GM21526 (cell line): ENCODE results near the gene RPTOR.
"Not testable (repeated sequence)": the region's sequence is repeated elsewhere in the genome, so short reads cannot be mapped to it uniquely, and the experiment has no call there.

Experiments used
- ATAC-seq: cut with Tn5 transposase; IDR thresholded peaks from one replicate; pipeline ENCODE4 v1.9.1; 2021; ENCODE audit warnings: moderate library complexity; ENCODE audit not compliant: unreplicated experiment, low FRiP score

The RPTOR gene

DNA sequence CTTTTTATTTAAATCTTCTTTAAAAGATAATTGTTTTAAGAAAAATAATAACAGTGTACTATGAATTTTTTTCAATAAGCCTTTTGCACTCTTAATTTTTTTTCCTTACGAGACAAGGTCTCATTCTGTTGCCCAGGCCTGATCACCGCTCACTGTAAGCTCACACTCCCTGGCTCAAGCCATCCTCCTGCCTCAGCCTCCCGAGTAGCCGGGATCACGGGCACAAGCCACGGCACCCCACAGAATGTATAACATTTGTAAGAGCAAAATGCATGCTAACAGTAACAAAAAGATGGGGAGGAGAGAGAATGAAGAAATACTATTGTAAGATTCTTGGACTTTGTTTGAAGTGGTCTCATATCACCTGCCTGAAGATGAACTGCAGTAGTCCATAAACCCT is 320.1 kb downstream of the RPTOR start:
- no peak for ATAC-seq

DNA sequence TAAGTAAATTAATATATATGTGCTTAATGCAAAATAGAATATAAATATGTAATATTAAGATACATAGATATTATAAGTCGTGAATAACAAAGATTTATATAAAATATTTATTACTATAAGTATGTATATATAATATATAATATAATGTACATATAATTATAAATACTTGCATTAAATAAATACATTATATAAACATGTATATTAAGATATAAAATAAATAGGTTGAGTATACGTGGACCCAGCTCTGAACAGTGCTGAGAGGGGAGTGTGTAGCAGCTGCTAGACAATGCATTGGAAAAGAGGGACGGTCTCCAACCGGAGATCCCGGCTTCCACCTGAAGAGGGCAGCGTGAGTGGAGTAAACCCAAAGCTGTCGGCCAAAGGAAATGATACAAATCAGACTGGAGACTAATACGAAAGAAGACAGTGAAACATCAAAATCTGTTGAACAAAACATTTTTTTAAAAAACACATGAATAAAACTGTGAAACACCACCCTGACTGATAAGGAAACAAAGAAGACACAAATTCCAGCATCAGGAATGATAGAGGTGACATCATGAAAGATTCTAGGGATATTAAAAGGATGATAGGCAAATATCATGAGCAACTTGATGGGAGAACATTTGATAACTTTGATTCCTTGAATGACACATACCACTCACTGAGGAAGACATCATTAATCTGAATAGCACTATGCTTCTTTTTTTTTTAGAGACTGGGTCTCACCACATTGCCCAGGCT is 321.6 kb downstream of the RPTOR start:
- ATAC-seq: no peak

DNA sequence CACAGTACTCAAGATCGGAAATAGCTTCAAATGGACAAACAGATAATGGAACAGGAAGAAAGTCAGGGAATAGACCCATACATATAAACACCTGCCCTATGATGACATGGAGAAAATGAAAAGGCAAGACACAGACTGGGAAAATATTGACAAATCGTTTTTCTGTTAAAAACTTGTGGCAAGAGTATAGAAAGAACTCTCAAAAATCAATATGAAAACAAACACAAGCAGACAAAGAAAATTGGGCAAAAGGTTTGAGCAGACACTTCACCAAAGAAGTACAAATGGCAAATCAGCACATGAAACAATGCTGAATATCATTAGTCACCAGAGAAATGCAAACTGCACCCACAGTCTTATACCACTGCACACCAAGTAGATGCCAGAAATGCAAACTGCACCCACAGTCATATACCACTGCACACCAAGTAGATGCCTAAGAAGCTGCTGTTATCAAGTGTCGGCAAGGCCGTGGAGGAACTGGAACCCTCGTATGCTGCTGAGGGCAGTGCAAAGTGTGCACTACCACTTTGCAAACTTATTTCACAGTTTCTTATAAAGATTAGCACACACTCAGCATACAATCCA is 323.5 kb downstream of the RPTOR start:
- no peak for ATAC-seq

DNA sequence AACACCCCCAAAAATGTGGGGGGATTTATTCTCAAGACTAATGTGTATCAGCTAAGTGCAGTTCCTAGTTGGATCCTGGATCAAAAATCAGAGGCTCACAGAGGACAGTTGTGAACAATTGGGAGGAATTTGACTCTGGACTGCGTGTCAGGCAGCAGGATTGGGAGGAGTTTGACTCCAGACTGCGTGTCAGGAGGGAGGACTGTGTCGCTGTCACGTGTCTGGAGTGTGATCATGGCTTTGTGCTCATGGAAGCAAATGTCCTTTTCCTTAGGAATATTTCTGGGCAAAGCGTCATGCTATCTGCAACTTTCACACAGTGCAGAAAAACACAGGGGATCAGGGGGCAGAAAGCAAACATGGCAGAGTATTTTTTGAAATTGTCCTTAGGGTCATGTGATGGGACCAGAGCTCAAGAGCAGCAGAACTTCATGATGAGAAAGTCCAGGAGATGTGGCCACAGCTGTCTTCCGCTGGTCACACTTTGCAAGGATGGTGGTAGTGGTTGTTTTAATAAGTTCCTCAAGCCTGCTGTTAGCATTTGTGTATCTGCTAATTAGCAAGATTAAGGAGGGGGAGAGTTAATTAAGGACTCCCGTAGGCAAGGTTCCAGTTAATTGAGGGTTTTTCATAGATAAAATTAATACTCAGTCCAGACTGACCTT is 325.0 kb downstream of the RPTOR start:
- ATAC-seq: no peak

DNA sequence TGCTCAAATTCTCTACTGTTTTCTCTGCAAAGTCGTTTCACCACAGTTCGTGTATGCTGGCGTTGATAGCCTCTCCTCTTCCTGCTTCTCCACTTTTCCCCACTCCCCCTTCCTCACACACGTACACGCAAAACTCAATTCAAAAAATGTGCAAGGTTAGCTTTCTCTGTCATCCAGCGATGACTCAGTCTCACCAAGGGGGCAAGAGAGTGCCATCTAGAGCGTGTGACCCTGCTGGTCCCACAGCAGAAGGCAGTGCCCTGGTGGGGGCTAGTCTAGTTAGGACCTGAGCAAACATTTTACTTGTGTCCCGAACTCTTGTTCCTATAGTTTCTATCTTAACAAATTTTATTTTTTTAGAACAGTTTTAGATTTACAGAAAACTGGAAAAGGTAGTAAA is 325.8 kb downstream of the RPTOR start:
- ATAC-seq: no peak

DNA sequence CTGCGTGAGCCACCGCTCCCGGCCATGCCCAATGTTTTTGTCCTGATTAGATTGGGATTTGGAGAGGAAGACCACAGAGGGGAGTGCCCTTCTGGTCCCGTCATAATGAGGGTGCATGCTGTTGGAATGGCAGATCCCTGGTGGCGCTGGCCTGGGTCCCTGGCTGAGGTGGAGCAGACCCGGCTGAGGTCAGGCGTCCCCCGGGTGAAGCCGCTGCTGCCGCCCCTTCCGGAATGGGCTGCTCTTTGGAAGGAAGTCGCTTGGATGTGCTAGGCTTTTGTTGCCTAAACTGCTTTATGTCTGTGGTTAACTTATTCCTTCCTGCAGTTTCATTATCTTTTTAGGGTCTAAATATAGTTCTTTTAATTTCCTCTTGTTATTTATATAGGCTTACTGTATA is 326.7 kb downstream of the RPTOR start:
- ATAC-seq: no peak

DNA sequence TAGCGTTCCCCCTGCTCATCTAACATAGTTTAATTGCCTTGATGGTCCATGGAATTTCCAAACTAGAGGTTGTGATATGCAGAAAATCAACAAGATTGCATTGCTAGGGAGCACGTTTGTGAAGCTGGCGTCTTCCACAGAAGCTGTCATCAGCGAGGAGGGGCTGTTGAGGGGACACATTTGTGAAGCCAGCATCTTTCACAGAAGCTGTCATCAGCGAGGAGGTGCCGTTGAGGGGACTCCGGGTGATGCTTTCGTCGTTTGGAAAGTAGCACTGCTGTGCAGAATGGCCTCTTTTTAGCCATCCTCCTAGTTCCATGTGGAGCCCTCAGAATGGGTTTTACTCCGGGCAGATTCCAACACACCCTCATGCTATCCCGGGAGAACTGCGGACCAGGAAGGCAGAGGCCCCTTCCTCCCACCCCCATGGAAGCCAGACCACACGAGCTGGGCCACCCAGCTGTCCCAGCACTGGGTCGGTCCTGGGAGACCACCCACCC is 327.4 kb downstream of the RPTOR start:
- ATAC-seq: no peak

DNA sequence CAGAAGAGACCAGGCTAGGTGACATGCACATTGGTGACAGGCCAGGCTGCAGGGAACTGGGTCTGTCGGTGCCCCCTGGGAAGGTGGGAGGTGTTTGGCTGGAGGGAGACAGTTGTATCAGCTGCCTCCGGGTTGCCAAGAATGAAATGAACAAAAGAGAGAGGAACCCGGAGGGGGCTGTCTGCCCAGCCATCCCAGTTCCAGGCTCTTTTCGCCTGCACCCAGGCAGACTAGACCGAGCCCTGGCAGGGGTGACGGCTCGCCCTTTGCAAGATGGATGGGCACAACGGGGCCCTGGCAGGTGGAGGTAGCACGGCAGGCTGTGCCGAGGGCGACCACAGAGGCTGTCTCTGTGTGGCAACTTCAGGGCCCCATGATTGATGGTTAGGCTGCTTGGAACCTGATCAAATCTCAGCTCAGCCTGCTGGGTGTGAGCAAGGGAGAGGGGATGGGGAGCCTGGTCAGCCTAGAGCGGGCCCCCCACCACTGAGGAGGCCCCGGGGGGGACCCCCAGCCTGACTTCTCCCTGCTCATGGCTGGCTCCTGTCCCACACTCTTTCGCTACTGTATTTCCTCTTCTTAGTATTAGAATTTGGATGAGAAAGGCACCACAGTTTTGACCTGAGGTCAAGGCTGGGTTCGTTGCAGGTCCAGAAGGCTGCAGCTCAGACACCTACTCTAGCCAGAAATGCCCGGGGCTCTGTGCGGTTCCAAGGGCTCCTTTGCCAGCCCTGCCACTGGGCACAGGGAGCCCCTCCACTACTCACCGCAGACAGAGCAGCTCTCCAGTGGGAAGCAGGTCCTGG is 328.1 kb downstream of the RPTOR start:
- ATAC-seq: no peak

DNA sequence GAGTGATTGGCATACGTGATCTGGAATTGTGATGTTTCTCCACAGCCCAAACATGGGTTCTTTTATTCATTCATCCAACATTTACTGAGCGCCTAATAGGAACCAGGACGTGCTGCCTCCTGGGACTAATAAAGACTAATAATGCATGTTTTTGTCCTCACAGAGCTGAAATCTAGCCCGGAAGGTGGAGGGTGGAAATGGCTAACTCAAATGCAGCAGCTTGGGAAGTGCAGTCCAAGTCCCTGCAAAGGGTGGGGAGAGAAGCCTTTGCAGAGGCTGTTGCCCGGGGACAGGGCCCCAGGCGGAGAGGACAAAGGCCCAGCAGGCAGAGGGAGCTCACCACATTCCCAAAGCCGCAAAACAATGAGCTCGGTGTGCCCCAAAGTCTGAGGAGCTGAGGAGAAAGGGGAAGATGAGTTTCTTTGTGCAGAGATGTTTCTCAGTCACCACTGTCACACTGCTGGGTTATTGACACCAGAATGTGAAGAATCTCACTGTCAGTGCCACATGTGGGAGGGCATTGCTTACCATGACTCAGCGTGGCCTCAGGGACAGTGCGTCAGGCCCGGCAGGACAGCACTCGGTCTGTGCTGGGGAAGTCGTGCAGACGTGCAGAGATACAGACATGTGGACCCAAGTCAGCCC is 328.8 kb downstream of the RPTOR start:
- ATAC-seq: no peak

DNA sequence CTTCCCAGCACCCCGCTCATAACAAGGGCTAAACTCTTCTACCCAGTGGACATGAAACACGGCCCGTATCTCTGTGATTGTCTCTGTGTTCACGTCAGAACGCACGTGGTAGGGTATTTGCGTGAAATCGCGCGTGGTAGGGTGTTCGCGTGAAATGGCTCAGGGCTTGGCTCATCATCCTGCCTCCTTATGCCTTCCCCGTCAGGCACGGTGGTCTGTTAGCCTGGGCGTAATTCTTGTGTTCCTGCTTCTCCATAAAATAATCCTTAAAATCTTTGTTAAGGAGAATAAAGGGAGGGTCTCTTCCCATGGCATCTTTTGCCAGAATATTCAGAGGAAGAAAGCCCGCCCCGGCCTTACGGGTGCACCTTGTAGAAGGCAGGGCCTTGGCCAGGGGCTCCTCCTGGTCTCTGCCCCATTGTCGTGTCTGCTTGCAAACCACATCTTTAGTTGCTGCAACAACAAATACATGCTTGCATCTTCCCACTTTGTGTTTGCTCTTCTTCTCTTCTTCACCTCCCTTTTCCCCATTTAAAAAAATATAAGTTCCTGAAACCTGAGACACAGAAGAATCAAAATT is 330.3 kb downstream of the RPTOR start:
- ATAC-seq: no peak

DNA sequence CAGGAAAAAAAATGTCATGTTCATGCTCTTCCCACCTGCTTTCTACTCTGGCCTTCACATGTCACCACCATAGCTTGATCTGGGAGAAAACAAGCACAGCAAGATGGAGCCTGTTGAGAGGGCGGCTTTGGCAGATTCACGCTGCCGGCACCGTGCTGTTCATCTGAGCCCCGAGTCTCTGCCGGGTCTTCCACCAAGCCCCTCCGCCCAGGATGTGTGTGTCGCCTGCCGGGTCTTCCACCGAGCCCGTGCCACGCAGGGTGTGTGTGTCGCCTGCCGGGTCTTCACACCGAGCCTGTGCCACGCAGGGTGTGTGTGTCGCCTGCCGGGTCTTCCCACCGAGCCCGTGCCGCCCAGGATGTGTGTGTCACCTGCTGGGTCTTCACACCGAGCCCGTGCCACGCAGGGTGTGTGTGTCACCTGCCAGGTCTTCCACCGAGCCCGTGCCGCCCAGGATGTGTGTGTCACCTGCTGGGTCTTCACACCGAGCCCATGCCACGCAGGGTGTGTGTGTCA is 330.9 kb downstream of the RPTOR start:
- ATAC-seq: not testable (repeated sequence)

DNA sequence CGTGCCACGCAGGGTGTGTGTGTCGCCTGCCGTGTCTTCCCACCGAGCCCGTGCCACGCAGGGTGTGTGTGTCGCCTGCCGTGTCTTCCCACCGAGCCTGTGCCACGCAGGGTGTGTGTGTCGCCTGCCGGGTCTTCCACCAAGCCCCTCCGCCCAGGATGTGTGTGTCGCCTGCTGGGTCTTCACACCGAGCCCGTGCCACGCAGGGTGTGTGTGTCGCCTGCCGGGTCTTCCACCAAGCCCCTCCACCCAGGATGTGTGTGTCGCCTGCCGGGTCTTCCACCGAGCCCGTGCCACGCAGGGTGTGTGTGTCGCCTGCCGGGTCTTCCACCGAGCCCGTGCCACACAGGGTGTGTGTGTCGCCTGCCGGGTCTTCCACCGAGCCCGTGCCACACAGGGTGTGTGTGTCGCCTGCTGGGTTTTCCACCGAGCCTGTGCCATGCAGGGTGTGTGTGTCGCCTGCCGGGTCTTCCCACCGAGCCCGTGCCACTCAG is 331.9 kb downstream of the RPTOR start:
- ATAC-seq: not testable (repeated sequence)

DNA sequence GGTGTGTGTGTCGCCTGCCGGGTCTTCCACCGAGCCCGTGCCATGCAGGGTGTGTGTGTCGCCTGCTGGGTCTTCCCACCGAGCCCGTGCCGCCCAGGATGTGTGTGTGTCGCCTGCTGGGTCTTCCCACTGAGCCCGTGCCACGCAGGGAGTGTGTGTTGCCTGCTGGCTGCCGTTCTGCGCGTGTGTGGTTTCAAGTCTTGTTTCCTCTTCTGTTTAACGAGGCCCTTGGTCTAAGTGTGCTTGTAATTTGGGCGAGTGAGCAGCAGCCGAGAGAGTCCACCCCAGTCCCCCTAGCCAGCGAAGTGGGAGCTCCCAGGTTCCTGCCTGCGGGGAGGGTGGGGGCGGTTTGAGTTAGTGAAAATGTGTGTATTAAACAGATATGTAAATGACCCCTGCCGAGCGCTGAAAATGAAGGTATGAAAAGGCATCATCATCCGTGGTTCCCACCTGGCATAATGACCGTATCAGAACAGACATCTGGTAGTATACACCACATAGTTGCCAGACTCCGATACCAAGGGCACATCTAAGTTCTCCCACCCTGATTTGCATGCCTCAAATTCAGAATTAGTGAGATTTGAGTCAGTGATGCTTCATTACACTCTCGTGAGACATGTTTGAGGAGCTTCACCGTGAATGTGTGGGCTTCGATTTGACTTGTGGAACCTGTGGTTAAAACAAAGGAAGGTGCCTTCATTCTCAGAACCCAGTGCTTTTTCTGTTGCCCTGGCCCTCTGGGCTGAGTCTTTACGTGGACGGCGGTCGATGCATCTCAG is 332.5 kb downstream of the RPTOR start:
- no peak for ATAC-seq

DNA sequence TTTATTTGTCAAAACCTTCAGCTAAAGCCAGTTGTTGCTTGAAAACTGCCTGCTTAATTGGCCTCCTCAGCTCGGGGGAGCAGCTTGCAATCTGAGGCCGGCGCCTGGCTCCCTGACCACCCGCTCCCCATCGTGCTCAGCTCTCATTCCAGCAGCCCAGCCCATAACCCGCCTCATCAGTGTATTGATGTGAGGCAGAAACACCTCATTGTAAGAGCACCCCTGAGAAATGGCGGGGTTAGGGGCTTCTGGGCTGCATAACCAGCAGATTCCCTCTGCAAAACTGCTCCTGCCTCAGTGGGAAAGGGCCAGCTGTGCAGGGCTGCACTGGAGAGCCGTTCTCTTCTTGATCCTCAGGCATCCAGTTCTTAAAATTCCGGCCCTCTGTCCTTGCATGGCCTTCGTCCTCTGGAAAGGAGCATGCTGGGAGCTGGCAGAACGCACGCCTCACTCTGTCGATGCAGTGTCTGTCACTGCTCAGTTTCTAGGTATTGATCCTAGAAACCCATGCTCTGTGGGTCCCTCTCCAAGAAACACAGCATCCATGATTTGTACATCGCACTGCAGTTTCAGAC is 333.2 kb downstream of the RPTOR start:
- ATAC-seq: no peak

DNA sequence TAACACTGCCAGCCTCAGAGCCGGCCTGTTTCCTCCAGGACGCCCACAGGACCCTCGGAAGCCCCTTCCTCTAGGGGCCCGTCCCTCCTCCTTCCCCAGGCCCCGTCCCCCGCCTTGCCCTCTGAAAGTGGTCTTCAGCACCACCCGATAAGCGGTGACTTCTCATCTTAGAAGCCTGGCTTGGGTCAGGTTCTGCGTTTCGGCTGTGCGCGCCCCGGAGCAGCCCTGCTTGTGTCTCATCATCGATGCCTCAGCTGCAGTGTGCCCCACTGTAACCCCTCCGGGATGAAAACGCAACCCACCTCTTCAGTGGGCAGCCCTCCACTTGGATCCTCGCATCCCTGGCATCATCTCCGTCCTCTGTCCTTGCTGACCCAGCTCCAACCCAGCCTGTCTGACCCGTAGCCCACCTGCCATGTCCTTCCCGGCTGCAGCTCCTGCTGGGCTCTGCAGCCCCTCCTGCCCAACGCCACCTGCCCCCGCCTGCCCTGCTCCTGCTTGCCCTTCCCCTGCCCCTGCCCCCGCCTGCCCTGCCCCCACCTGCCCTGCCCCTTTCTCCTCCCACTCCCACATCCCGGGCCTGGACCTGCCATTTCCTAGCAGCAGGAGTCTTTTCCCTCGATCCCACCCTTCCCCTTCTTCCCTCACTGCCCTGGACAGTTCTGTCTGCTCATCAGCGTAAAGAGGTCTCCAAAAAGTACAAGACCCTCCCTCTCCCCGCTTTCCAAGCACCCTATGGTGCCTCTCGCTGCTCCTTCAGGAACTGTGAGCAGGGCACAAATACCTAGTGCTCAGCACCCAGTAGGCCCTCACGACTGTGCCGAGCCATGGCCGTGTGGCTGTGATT is 334.5 kb downstream of the RPTOR start:
- no peak for ATAC-seq

DNA sequence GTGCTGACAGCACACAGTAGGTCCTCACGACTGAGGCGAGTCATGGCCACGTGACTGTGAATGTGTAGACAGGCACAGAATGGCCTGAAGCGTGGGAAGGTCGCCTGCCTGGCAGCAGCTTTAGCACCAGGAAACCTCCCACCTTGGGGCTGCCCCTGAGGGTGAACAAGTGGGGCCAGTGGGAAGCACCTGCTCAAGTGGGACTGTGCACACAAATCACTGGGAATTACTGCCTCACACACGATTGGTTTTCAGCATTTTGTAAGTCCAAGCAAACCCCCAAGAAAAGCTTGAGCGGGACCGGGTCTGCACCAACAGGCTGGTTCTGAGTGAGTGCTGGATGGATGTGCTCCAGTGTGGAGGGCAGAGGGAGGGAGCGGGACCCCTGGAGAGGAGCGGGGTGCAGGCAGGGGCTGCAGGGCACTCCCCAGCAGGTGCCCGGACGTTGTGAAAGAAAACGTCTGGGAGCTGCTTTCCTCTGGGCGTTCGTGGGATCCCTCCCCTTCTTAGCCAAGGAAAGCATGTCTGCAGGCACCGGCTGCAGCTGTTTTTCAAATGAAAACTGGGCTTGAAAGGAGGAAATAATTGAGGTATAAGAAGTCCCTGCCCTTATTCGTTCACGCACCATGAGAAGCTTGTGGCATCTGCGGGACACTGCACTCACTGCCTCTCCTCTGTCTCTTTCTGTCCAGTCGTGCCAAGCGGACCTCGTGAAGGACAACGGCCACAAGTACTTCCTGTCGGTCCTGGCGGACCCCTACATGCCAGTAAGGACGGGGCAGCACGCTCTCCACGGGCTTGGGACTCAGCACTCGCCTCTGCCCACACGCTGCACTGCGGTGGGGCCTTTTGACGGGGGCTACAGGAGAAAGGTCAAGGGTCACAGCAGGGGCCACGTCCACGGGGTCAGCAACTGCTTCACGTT is 335.3 kb downstream of the RPTOR start:
- ATAC-seq: no peak

DNA sequence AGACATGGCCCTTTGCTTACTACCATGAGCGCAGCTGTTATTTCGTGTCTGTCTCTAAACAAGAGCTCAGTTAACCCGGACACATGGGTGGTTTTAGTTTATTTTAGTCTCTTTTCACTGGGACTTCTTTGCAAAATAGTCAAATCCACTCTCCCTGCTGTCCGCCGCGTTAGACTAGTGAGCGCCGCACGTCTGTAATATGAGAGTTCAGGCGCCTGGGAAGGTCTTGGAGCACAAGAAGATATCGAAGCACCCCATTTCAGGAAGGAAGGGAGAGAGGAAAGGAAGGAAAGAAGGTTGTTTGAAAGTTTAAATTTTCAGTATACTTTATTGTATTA is 336.0 kb downstream of the RPTOR start:
- ATAC-seq: no peak
